Pancreas (tissue), 10 donors: ENCODE measurements around the gene VPS36. TPM values are rescaled to one million over a fixed set of nuclear protein-coding genes. Genes with fewer than 3 reads are reported as not detected.

Experiments used
- ATAC-seq, 4 donors: fragments of 200-7000 bp; cut with Tn5 transposase; one replicate each; pipeline versions ENCODE4 v1.8.0 to v1.9.1; 2020; ENCODE audit warnings: mild to moderate bottlenecking in 4 of 4, moderate library complexity in 4 of 4
- DNase-seq, 6 donors: peaks; one replicate each; pipeline ENCODE4 v3.0.0-alpha.2; 2020
- FAIRE-seq: peaks from 2 replicates; lab custom pipeline; 2012; peaks lifted over from hg19 to GRCh38; lab: Jason Lieb, UNC
- H3K27ac ChIP-seq, 4 donors: fragments of 200-600 bp; sonication (generic); 1 replicate in 3 of 4; 2 replicates in 1 of 4; pipeline versions ENCODE4 v1.5.0 to v1.8.0; 2020
- H3K27me3 ChIP-seq, 4 donors: fragments of 200-600 bp; one replicate each; pipeline ENCODE4 v1.8.0; 2021
- H3K36me3 ChIP-seq, 3 donors: fragments of 200-600 bp; sonication (generic) in 1 of 3; one replicate each; pipeline versions ENCODE4 v1.5.0 to v1.8.0; 2020 to 2021
- H3K4me1 ChIP-seq, 3 donors: fragments of 200-600 bp; one replicate each; pipeline ENCODE4 v1.8.0; 2021
- H3K4me3 ChIP-seq, 4 donors: fragments of 200-600 bp; sonication (generic) in 2 of 4; one replicate each; pipeline versions ENCODE4 v1.5.0 to v1.8.0; 2020 to 2021
- H3K9me3 ChIP-seq, 4 donors: fragments of 200-600 bp; one replicate each; pipeline ENCODE4 v1.8.0; 2021
- CTCF ChIP-seq, 4 donors: fragments of 200-600 bp; sonication (generic) in 3 of 4; IDR thresholded peaks; one replicate each; pipeline versions ENCODE4 v1.5.0 to v1.8.0; 2021; ENCODE audit warnings: antibody characterized with exemption in 4 of 4
- WGBS, 2 donors: extraction: QIAGEN DNeasy Blood & Tissue Kit; methylation state at CpG; one replicate each; pipeline ENCODE4 v1.1.7; 2013; 5-methylcytosine and 5-hydroxymethylcytosine counted together
- intact Hi-C, 3 donors: fragments of 100-400 bp; cut with DNase I; formaldehyde crosslinking; loops; one replicate each; pipeline versions ENCODE4 v1.11.1 to v1.14.2; 2022
- polyA plus RNA-seq, 2 donors: library from polyadenylated mRNA; stranded (reverse); fragments of 200-250 nt; gene quantifications; one replicate each; pipeline ENCODE4 v1.2.3, GENCODE V29; 2013
- total RNA-seq, 6 donors: library from RNA; stranded (reverse); fragmentation: NEBNext Ultra II Directional in 4 of 6; extraction: Animal tissue kit (Norgen Biotek cat#: 25700) in 4 of 6; gene quantifications; one replicate each; pipeline versions ENCODE4 v1.2.1 to v1.2.4, GENCODE V29; 2021 to 2023
- donor health status: healthy with polysubstance abuse.
- donor health status: DM: no; HTN: no; CAD: no; lungs with moderate emphysema.
- donor health status: DM: no; HTN: no; CAD: no.
- donor health status: control.
- donor health status: control.
- donor health status: Bipolar disorder and iron deficiency.
- donor health status: DM: yes; HTN: yes; CAD: no.
- donor health status: DM: no; HTN: no; CAD: no.
- donor health status: DM: no; HTN: no; CAD: no.
- donor health status: DM: yes; HTN: yes; CAD: no.

VPS36 gene
- total and polyA plus RNA-seq, 8 donors: 10.5 to 23.5 (median 17.2) TPM

DNA sequence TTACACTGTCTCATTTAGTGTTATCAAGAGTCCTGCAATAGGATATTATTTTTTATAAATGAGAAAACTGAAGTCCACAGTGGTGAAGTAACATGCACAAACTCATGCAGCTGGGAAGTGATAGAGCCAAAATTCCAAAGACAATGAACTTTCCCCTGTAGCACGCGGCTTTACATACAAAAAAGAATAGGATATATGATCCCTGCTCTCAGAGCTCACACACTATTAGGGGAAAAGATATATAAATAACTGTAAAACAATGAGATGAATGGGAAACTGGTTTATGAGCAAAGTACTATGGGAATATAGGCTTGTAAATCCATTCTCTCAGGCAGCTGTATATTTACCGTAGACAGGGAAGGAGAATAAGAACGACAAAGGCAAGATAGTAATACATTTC lies 84.1 kb downstream of the VPS36 start:
- Histone ChIP-seq H3K27me3 (no peaks in the 10 kb centered on the region), H3K9me3 (no peaks in the 10 kb centered on the region), H3K4me3 (no peak overlapping the region), H3K27ac (no peak overlapping the region), H3K4me1 (no peaks in the 10 kb centered on the region), H3K36me3 (no peaks in the 10 kb centered on the region)
- FAIRE-seq: no peak
- 78 to 89% methylated on average over 4 of the region's 4 CpGs for WGBS, 2 donors
- ATAC-seq: no peak
- intact Hi-C loops: no loop called here
- TF ChIP-seq CTCF (IDR thresholded peaks at IDR 0.05): no peak
- DNase-seq: no peak

Other genes with a start within 250 kb of the VPS36 start
- gene THSD1, start 44.5 kb downstream of the VPS36 start, total RNA-seq: 1 to 10 TPM in 3 of 6 donors, under 1 TPM in 3; 0.41 to 1.8 (median 0.91) TPM
- gene THSD1, start 44.5 kb downstream of the VPS36 start, polyA plus RNA-seq: 1 to 10 TPM in 1 of 2 donors, under 1 TPM in 1; 0.99 to 1.9 TPM
- gene CKAP2, start 4.8 kb upstream of the VPS36 start, total RNA-seq: 1 to 10 TPM; 1.3 to 6.2 (median 2.5) TPM
- gene CKAP2, start 4.8 kb upstream of the VPS36 start, polyA plus RNA-seq: 1 to 10 TPM in 1 of 2 donors, under 1 TPM in 1; 0.49 to 1.0 TPM
- 1 to 10 TPM; 1.9 to 4.0 (median 2.7) TPM for gene HNRNPA1L2, start 191.8 kb upstream of the VPS36 start, total RNA-seq
- gene HNRNPA1L2, start 191.8 kb upstream of the VPS36 start, polyA plus RNA-seq: 10 to 100 TPM in 1 of 2 donors, 1 to 10 TPM in 1; 8.5 to 15.0 TPM
- gene SUGT1, start 202.2 kb upstream of the VPS36 start, total RNA-seq: 10 to 100 TPM; 16.9 to 28.7 (median 21.8) TPM
- gene SUGT1, start 202.2 kb upstream of the VPS36 start, polyA plus RNA-seq: 10 to 100 TPM; 16.6 to 24.3 TPM